Vagina (tissue), 2 donors: ENCODE results near the gene YBX1.

Experiments
- POLR2AphosphoS5 ChIP-seq, 2 donors: sonication (generic); formaldehyde crosslinking; IDR thresholded peaks; one replicate each; pipeline ENCODE4 v1.9.0; 2017; ENCODE audit warnings: antibody characterized with exemption in 2 of 2, mild to moderate bottlenecking in 2 of 2, low read depth in 1 of 2; ENCODE audit not compliant: insufficient read depth in 1 of 2
- TF ChIP-seq, protein P1 (sequence below), 3 experiments: fragments of 450-650 bp in 2 of 3; fragments of 200-600 bp in 1 of 3; sonication (generic) in 1 of 3; IDR thresholded peaks; one replicate each; pipeline ENCODE4 v1.5.1; 2017 to 2019; ENCODE audit warnings: antibody characterized with exemption in 3 of 3, mild to moderate bottlenecking in 2 of 3, moderate library complexity in 2 of 3

DNA sequence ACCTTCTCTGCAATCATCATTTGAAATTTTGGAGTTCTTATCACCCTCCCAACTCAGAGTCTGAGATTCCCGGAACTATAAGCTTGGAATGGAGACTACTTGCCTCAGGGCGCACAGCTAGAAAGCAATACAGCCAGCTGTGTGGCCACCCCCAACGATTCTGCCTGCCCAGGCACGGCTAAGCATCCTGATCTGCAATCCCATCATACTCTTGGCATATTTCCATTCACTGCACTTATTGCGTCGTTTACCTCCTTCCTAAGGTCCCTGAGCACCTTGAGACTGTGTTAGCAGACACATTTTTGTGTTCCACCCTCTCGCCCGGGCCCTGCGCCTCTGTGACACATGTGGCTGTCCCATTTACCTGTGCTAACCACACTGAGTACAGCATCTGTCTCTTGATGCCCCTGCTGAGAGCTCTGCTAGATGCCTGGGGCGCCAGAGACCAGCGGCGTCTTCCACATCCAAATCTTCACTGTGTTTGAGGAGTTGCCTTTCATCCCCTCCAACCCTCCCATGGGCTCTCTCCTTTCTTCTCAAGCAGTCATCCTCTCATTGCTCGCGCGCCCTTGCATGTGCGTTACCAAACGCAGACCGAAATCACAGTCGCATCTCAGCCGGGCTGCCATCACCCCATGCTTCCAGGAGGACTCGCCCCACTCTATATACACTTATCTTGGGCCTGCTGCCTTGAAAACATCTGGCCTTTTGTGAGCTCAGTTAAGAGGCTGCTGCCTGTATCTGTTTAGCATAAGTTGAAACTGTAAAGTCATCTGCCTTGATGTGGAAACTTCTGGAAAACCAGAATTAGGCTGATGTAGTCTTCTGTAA, 61.3 kb downstream of the YBX1 start:
- TF ChIP-seq, protein P1, sequence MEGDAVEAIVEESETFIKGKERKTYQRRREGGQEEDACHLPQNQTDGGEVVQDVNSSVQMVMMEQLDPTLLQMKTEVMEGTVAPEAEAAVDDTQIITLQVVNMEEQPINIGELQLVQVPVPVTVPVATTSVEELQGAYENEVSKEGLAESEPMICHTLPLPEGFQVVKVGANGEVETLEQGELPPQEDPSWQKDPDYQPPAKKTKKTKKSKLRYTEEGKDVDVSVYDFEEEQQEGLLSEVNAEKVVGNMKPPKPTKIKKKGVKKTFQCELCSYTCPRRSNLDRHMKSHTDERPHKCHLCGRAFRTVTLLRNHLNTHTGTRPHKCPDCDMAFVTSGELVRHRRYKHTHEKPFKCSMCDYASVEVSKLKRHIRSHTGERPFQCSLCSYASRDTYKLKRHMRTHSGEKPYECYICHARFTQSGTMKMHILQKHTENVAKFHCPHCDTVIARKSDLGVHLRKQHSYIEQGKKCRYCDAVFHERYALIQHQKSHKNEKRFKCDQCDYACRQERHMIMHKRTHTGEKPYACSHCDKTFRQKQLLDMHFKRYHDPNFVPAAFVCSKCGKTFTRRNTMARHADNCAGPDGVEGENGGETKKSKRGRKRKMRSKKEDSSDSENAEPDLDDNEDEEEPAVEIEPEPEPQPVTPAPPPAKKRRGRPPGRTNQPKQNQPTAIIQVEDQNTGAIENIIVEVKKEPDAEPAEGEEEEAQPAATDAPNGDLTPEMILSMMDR (IDR thresholded peaks at IDR 0.05), result no peak
- no peak for TF ChIP-seq POLR2AphosphoS5 (IDR thresholded peaks at IDR 0.05; ENCODE audit: insufficient read depth in 1 of 2, low read depth in 1 of 2)
